ENCODE results near the gene CCM2L. TPM values are rescaled to one million over a fixed set of nuclear protein-coding genes. Genes with fewer than 3 reads are reported as not detected.
A peak's percentile ranks its signal among the peaks of the same experiment; 100 is the strongest.

The CCM2L gene
- total and polyA plus RNA-seq, 2 experiments from 2014 or later: 4.9 to 13.3 TPM

DNA sequence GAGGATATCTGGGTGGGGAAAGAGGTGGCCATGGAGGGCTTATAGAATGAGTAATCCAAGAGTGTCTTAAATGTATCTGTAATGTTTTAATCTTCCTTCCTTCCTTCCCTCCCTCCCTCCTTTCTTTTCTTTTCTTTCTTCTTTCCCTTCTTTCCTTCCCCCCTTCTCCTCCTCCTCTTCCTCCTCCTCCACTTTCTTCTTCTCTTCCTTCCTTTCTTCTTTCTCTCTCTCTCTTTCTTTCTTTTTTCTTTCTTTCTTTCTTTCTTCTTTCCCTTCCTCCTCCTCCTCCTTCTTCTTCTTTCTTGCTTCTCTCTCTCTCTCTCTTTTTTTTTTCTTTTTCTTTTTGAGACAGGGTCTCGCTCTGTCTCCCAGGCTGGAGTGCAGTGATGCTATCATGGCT lies 49.0 kb downstream of the CCM2L start (continued):
- TF ChIP-seq, protein P1, sequence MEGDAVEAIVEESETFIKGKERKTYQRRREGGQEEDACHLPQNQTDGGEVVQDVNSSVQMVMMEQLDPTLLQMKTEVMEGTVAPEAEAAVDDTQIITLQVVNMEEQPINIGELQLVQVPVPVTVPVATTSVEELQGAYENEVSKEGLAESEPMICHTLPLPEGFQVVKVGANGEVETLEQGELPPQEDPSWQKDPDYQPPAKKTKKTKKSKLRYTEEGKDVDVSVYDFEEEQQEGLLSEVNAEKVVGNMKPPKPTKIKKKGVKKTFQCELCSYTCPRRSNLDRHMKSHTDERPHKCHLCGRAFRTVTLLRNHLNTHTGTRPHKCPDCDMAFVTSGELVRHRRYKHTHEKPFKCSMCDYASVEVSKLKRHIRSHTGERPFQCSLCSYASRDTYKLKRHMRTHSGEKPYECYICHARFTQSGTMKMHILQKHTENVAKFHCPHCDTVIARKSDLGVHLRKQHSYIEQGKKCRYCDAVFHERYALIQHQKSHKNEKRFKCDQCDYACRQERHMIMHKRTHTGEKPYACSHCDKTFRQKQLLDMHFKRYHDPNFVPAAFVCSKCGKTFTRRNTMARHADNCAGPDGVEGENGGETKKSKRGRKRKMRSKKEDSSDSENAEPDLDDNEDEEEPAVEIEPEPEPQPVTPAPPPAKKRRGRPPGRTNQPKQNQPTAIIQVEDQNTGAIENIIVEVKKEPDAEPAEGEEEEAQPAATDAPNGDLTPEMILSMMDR (conservative IDR thresholded peaks at IDR 0.05; ENCODE audit: low read depth in 2 of 2): no peak
- TF ChIP-seq, protein P2, sequence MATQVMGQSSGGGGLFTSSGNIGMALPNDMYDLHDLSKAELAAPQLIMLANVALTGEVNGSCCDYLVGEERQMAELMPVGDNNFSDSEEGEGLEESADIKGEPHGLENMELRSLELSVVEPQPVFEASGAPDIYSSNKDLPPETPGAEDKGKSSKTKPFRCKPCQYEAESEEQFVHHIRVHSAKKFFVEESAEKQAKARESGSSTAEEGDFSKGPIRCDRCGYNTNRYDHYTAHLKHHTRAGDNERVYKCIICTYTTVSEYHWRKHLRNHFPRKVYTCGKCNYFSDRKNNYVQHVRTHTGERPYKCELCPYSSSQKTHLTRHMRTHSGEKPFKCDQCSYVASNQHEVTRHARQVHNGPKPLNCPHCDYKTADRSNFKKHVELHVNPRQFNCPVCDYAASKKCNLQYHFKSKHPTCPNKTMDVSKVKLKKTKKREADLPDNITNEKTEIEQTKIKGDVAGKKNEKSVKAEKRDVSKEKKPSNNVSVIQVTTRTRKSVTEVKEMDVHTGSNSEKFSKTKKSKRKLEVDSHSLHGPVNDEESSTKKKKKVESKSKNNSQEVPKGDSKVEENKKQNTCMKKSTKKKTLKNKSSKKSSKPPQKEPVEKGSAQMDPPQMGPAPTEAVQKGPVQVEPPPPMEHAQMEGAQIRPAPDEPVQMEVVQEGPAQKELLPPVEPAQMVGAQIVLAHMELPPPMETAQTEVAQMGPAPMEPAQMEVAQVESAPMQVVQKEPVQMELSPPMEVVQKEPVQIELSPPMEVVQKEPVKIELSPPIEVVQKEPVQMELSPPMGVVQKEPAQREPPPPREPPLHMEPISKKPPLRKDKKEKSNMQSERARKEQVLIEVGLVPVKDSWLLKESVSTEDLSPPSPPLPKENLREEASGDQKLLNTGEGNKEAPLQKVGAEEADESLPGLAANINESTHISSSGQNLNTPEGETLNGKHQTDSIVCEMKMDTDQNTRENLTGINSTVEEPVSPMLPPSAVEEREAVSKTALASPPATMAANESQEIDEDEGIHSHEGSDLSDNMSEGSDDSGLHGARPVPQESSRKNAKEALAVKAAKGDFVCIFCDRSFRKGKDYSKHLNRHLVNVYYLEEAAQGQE (IDR thresholded peaks at IDR 0.05; ENCODE audit: unreplicated experiment): no peak
- TF ChIP-seq CREB1 (CRISPR knock-in tag; IDR thresholded peaks at IDR 0.05; ENCODE audit: low read depth) (no peak), ZNF114 (CRISPR knock-in tag; IDR thresholded peaks at IDR 0.05) (no peak), JUNB (IDR thresholded peaks at IDR 0.05; ENCODE audit: unreplicated experiment) (no peak)

DNA sequence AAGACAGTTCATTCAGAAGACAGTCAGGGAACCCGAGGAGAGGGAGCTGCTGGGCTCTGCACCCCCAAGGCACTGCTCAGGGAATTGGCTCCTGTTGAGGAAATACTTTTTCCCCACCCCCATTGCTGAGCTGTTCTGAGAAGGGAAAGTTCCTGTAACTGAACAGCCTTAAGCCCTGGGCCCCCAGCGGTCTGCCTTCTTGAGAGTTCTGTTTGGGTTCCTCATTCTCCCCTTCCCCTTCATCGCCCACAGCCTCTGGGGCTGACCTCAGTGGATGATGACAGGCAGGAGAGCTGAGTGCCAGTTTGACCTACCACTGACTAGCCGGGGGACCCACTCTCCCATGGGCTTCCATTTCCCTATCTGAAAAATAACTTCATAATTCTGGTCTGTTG lies 52.5 kb downstream of the CCM2L start:
- Histone ChIP-seq H3K79me2 (replicated peaks; ENCODE audit: insufficient read depth) (no peaks in the 10 kb centered on the region), H4K20me1 (replicated peaks; ENCODE audit: insufficient read depth) (no peaks in the 10 kb centered on the region), H2AFZ (peak overlapping the region; percentile 25; the same call in 1 of the 2 replicates), H3K27ac (ENCODE audit: low read depth) (no peak overlapping the region), H3K27me3 (ENCODE audit: insufficient read depth) (no peaks in the 10 kb centered on the region), H3F3A (replicated peaks; ENCODE audit: low read depth) (no peaks in the 10 kb centered on the region), H3K36me3 (ENCODE audit: insufficient read depth) (no peaks in the 10 kb centered on the region), H3K9me2 (ENCODE audit: insufficient read depth) (no peaks in the 10 kb centered on the region; the same call in 1 of the 2 replicates), H3K4me2 (no peak overlapping the region), H3K4me1 (ENCODE audit: insufficient read depth) (no peaks in the 10 kb centered on the region; the same call in 1 of the 2 replicates), H3K4me3 (no peak overlapping the region)
- Mint-ChIP-seq H3K36me3 (ENCODE audit: low read depth) (peaks cover 4% of the 10 kb centered on the region; the same call in 1 of the 3 replicates), H3K4me3 (no peak overlapping the region), H3K4me1 (peaks cover 9% of the 10 kb centered on the region; the same call in 2 of the 3 replicates), H3K9me3 (peaks cover 21% of the 10 kb centered on the region), H3K27ac (no peak overlapping the region), H3K27me3 (ENCODE audit: insufficient read depth, low read depth, poor library complexity) (peaks cover 11% of the 10 kb centered on the region)
- DNase-seq (ENCODE audit: low spot score) (no peak), ATAC-seq (no peak)
- TF ChIP-seq NANOG (IDR thresholded peaks at IDR 0.05; ENCODE audit: borderline replicate concordance): no peak
- TF ChIP-seq, protein P1 (conservative IDR thresholded peaks at IDR 0.05; ENCODE audit: low read depth in 2 of 2): no peak
- TF ChIP-seq EZH2phosphoT487 (IDR thresholded peaks at IDR 0.05; ENCODE audit: unreplicated experiment): no peak
- no peak for TF ChIP-seq EZH2 (IDR thresholded peaks at IDR 0.05; ENCODE audit: low read depth, unreplicated experiment)
- no peak for TF ChIP-seq JUNB (IDR thresholded peaks at IDR 0.05; ENCODE audit: unreplicated experiment)
- TF ChIP-seq, protein P3, sequence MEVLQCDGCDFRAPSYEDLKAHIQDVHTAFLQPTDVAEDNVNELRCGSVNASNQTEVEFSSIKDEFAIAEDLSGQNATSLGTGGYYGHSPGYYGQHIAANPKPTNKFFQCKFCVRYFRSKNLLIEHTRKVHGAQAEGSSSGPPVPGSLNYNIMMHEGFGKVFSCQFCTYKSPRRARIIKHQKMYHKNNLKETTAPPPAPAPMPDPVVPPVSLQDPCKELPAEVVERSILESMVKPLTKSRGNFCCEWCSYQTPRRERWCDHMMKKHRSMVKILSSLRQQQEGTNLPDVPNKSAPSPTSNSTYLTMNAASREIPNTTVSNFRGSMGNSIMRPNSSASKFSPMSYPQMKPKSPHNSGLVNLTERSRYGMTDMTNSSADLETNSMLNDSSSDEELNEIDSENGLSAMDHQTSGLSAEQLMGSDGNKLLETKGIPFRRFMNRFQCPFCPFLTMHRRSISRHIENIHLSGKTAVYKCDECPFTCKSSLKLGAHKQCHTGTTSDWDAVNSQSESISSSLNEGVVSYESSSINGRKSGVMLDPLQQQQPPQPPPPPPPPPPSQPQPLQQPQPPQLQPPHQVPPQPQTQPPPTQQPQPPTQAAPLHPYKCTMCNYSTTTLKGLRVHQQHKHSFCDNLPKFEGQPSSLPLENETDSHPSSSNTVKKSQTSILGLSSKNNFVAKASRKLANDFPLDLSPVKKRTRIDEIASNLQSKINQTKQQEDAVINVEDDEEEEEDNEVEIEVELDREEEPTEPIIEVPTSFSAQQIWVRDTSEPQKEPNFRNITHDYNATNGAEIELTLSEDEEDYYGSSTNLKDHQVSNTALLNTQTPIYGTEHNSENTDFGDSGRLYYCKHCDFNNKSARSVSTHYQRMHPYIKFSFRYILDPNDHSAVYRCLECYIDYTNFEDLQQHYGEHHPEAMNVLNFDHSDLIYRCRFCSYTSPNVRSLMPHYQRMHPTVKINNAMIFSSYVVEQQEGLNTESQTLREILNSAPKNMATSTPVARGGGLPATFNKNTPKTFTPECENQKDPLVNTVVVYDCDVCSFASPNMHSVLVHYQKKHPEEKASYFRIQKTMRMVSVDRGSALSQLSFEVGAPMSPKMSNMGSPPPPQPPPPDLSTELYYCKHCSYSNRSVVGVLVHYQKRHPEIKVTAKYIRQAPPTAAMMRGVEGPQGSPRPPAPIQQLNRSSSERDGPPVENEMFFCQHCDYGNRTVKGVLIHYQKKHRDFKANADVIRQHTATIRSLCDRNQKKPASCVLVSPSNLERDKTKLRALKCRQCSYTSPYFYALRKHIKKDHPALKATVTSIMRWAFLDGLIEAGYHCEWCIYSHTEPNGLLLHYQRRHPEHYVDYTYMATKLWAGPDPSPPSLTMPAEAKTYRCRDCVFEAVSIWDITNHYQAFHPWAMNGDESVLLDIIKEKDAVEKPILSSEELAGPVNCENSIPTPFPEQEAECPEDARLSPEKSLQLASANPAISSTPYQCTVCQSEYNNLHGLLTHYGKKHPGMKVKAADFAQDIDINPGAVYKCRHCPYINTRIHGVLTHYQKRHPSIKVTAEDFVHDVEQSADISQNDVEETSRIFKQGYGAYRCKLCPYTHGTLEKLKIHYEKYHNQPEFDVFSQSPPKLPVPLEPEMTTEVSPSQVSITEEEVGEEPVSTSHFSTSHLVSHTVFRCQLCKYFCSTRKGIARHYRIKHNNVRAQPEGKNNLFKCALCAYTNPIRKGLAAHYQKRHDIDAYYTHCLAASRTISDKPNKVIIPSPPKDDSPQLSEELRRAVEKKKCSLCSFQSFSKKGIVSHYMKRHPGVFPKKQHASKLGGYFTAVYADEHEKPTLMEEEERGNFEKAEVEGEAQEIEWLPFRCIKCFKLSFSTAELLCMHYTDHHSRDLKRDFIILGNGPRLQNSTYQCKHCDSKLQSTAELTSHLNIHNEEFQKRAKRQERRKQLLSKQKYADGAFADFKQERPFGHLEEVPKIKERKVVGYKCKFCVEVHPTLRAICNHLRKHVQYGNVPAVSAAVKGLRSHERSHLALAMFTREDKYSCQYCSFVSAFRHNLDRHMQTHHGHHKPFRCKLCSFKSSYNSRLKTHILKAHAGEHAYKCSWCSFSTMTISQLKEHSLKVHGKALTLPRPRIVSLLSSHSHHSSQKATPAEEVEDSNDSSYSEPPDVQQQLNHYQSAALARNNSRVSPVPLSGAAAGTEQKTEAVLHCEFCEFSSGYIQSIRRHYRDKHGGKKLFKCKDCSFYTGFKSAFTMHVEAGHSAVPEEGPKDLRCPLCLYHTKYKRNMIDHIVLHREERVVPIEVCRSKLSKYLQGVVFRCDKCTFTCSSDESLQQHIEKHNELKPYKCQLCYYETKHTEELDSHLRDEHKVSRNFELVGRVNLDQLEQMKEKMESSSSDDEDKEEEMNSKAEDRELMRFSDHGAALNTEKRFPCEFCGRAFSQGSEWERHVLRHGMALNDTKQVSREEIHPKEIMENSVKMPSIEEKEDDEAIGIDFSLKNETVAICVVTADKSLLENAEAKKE (CRISPR knock-in tag; IDR thresholded peaks at IDR 0.05): no peak
- TF ChIP-seq, protein P4, sequence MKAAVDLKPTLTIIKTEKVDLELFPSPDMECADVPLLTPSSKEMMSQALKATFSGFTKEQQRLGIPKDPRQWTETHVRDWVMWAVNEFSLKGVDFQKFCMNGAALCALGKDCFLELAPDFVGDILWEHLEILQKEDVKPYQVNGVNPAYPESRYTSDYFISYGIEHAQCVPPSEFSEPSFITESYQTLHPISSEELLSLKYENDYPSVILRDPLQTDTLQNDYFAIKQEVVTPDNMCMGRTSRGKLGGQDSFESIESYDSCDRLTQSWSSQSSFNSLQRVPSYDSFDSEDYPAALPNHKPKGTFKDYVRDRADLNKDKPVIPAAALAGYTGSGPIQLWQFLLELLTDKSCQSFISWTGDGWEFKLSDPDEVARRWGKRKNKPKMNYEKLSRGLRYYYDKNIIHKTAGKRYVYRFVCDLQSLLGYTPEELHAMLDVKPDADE (IDR thresholded peaks at IDR 0.05): no peak
